GM21529 (cell line): ENCODE measurements around the gene LEMD1.
"Not testable (repeated sequence)": the region's sequence is repeated elsewhere in the genome, so short reads cannot be mapped to it uniquely, and the experiment has no call there.

Source experiments
- ATAC-seq: cut with Tn5 transposase; IDR thresholded peaks from one replicate; pipeline ENCODE4 v1.9.1; 2021; ENCODE audit not compliant: unreplicated experiment

LEMD1 gene

GRCh38 chr1:205430696-205431305, 8.9 kb upstream of the LEMD1 start:
- ATAC-seq = no peak

DNA sequence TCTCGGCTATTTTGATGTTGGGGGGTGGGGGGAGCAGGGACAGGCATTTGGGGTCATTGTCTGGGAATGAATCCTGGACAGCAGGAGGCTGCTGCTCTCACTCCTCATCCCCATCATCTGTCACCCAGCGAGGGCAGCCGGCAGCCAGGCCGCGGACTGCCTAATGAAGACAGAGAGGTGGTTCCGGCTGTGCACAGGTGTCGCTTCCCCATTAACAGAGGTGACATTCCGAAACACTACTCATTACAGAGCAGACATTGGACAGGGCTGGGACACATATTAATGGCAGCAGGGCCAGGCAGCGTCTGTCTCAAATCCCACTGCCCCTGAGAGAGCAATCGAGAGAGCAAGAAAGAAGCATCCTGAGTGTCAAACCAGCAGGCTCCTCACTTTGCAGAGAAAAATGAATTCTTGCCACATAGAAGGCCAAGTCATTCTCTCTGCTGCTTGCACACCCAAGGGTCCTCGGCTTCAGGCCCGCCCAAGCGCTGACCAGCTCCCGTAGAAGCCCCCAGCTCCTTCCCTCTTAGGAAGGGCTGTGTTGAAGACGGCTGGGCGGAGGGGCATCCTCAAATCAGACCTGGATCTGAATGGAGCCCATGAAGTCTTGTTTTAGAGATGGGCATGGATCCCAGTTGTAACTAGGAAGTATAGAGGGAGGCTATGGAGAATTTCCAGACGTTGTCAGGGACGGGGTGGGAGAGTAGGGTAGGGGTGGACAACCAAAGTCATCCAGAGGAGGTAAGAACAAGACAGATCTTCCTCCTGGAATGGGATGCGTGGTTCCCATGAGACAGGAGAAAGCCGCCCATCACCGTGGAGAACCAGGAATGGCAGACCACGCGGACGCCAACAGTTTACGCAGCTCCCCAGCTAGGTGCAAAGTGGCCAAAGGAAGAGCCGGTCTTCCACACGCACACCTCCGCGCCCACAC, 8.2 kb upstream of the LEMD1 start:
- no peak for ATAC-seq

- no peak for ATAC-seq
Measured at GRCh38 chr1:205424901-205425600, 3.2 kb upstream of the LEMD1 start.

DNA sequence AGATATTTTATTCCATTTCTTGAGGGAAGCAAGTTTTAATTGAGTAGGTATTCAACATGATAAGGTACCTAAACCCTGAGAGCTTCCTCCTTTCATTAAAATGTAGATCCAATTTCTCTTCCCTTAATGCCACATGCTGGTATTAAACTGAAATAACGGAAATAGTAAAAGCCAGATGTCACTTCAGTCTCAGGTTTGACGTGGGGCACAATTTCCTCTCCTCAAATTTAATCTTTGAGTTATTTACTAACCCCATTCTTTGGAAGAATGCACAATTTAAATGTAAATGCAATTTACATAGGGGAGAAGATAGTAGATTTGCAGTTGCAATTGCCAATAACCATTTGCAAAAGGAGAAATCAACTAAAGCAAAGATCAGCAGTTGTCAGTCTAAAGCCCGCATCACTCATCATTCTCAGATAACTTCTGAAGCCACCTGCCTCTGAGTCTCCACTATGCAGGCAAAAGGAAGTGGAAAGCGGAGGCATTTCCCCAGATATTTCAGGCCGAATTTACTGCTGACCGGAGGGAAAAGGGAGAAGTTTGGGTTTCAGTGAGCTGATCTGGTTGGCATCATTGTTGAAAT, 2.1 kb upstream of the LEMD1 start:
- no peak for ATAC-seq

GRCh38 chr1:205422993-205423642, 1.3 kb upstream of the LEMD1 start:
- ATAC-seq = no peak

- ATAC-seq = no peak
Measured at GRCh38 chr1:205420938-205421337, 918 bp downstream of the LEMD1 start.

GRCh38 chr1:205417870-205418635, 3.8 kb downstream of the LEMD1 start:
- no peak for ATAC-seq

- no peak for ATAC-seq
Measured at GRCh38 chr1:205416322-205416721, 5.5 kb downstream of the LEMD1 start.

- ATAC-seq = no peak
Measured at GRCh38 chr1:205410581-205411298, 11.1 kb downstream of the LEMD1 start.

GRCh38 chr1:205407970-205408369, 13.9 kb downstream of the LEMD1 start:
- no peak for ATAC-seq

DNA sequence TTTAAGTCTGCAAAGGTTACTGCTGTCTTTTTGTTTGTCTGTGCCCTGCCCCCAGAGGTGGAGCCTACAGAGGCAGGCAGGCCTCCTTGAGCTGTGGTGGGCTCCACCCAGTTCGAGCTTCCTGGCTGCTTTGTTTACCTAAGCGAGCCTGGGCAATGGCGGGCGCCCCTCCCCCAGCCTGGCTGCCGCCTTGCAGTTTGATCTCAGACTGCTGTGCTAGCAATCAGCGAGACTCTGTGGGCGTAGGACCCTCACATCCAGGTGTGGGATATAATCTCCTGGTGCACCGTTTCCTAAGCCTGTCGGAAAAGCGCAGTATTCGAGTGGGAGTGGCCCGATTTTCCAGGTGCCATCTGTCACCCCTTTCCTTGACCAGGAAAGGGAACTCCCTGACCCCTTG, 15.6 kb downstream of the LEMD1 start:
- not testable (repeated sequence) for ATAC-seq

GRCh38 chr1:205404484-205404883, 17.4 kb downstream of the LEMD1 start:
- ATAC-seq = not testable (repeated sequence)

- ATAC-seq = no peak
Measured at GRCh38 chr1:205398586-205398985, 23.3 kb downstream of the LEMD1 start.

DNA sequence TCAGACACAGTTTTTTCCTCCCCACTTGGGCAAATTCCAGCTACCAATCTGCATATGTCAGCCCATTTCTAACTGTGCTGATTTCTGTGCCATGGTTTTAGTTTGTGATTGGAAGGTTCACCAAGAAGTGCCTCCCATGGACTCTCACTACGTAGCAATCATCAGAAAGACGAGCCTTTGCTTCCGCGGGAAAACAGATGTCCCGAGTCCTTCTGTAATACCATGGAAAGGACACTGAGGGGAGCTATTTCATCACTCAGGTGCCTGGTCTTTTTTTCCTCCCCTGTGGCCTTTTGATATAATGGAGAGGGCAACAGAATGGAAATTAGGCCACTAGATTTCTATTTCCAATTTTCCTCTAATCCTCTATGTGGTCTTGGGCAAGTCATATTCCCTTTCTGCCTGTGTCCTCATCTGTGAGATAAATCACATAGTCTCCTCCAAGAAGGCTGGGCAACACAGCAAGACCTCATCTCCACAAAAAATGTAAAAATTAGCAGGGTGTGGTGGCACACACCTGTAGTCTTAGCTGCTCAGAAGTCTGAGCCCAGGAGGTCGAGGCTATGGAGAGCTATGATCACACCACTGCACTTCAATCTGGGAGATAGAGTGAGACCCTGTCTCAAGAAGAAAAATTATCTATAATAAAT, 24.8 kb downstream of the LEMD1 start:
- ATAC-seq = no peak

- ATAC-seq = no peak
Measured at GRCh38 chr1:205395616-205396015, 26.2 kb downstream of the LEMD1 start.

GRCh38 chr1:205392650-205393049, 29.2 kb downstream of the LEMD1 start:
- no peak for ATAC-seq

DNA sequence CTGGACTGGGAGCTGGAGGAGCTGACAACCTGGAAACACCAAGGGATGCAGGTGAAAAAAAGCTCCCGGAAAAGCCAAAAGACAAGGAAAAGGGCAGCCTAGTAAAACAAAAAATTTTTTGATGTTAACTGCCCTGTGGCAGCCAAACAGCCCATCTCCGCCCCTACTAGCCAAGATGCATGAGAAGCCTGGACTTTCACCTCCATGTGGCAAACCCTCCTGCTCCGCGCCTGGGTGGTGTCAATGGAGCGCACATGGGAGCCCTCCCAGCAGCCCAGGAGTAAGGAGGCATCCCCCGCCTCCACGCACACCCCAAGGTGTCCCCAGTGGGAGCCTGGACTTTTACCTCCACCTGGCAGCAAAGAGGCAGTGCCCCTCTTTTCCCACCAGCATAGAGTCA, 30.5 kb downstream of the LEMD1 start:
- no peak for ATAC-seq

DNA sequence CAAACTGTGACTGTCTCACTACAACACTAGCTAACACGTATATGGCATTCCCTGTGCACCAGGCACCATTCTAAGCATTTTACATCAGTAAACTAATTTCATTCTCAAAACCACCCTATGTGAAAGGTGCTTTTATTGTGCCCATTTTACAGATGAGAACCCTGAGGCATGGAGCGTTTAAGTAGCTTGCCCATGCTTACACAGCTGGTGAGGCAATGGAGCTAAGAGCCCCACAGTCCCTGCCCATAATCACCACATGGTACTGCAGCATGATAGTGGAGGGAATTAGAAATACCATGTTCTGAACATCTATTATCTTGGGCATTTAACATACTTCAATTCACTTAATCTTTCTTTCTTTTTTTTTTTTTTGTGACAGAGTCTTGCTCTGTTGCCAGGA, 34.0 kb downstream of the LEMD1 start:
- no peak for ATAC-seq

GRCh38 chr1:205382990-205383389, 38.9 kb downstream of the LEMD1 start:
- not testable (repeated sequence) for ATAC-seq
